Activated CD4-positive, alpha-beta T cell treated with anti-CD3 and anti-CD28 coated beads, Interleukin-2, amount 10 ng/mL, durations not matched to agents 7 days and 5 days (primary cell): Measurements from ENCODE around the gene CIITA. TPM values are rescaled to one million over a fixed set of nuclear protein-coding genes. Genes with fewer than 3 reads are reported as not detected.

Source experiments
- CTCF ChIA-PET: fragments of 350-600 bp; sonication (Branson Sonifier 250); formaldehyde crosslinking; loops from one replicate; lab custom pipeline; 2021; ENCODE audit warnings: antibody characterized with exemption; lab: Charles Lee
- POLR2A ChIA-PET: fragments of 350-600 bp; sonication (Branson Sonifier 250); formaldehyde crosslinking; loops from one replicate; lab custom pipeline; 2021; ENCODE audit warnings: antibody characterized with exemption; lab: Charles Lee
- DNase-seq: peaks from one replicate; pipeline ENCODE4 v3.0.0-alpha.2; 2020
- H3K27ac Mint-ChIP-seq: one replicate; pipeline ENCODE4 v1.8.0; 2021; ENCODE audit warnings: mild to moderate bottlenecking, moderate library complexity, mixed read lengths
- H3K27me3 Mint-ChIP-seq: one replicate; pipeline ENCODE4 v1.8.0; 2021; ENCODE audit warnings: mixed read lengths
- H3K36me3 Mint-ChIP-seq: one replicate; pipeline ENCODE4 v1.8.0; 2021; ENCODE audit warnings: low read depth, mixed read lengths
- H3K4me1 Mint-ChIP-seq: one replicate; pipeline ENCODE4 v1.8.0; 2021; ENCODE audit warnings: mixed read lengths
- H3K4me3 Mint-ChIP-seq: one replicate; pipeline ENCODE4 v1.8.0; 2021; ENCODE audit warnings: mild to moderate bottlenecking, moderate library complexity, mixed read lengths
- H3K9me3 Mint-ChIP-seq: one replicate; pipeline ENCODE4 v1.8.0; 2021; ENCODE audit warnings: mixed read lengths
- total RNA-seq, 2 experiments: library from RNA; stranded (reverse); gene quantifications; one replicate each; pipeline ENCODE4 v1.2.3, GENCODE V29; 2021

CIITA gene
- total RNA-seq, 2 experiments from 2014 or later: 21.5 to 24.6 TPM

DNA sequence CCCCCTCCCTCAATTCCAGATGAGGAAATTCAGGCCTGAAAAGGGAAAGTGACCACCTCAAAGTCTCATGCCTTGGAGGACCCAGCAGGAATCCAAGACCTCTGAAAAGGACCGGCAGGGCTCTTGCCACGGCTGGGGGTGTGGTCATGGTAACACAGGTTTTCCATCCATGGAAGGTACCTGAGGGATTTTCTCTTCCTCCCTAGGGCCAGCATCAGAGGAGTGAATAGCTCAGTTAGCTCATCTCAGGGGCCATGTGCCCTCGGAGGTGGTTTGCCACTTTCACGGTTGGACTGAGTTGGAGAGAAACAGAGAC lies 1.3 kb downstream of the CIITA start:
- peak; percentile 20 for DNase-seq
- ChIA-PET POLR2A (no interaction called here), CTCF (interaction anchor here (0.7 to 3.6 kb wide), 14 partner anchors 9 to 420 kb away, joined by 3 to 12 read pairs (median 3); no protein-coding TSS in a partner anchor)
- H3K27me3 Mint-ChIP-seq: peaks cover 21% of the 10 kb centered on the region
- H3K4me3 Mint-ChIP-seq: peak overlapping the region; percentile 84
- peaks cover 8% of the 10 kb centered on the region for H3K36me3 Mint-ChIP-seq
- peak overlapping the region; percentile 87 for H3K27ac Mint-ChIP-seq
- H3K4me1 Mint-ChIP-seq: peaks cover 74% of the 10 kb centered on the region
- no peaks in the 10 kb centered on the region for H3K9me3 Mint-ChIP-seq

DNA sequence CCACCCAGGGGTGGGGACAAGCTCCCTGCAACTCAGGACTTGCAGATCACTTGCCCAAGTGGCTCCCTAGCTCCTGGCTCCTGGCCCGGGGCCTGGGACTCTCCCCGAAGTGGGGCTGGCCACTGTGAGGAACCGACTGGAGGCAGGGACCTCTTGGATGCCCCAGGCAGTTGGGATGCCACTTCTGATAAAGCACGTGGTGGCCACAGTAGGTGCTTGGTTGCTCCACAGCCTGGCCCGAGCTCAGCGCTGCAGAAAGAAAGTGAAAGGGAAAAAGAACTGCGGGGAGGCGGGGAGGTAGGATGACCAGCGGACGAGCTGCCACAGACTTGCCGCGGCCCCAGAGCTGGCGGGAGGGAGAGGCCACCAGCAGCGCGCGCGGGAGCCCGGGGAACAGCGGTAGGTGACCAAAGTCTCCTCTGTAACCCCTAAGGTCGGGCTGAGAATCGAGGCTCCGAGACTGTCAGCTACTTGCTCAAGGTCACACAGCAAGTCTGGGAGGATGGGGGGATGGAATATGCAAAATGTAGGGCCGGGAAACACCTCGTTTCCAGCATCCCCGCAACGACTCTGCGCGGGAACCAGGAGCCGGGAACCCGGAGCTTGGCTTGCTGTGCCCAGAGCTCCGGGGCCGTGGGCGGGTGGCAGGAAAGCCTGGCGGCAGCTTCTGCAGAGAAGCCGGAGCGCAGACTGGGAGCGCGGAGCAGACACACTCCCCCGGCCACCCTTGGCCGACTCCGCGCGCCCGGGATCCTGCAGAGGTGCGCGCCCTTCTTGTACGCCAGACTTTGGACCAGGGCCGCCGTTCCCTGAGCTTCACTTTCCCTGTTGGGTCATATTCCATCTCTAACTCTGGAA lies 1.9 kb downstream of the CIITA start:
- POLR2A ChIA-PET: interaction anchor here (0.5 kb wide), 1 partner anchor 13 kb away, joined by 3 read pairs; no protein-coding TSS in a partner anchor
- Mint-ChIP-seq H3K4me1 (peaks cover 74% of the 10 kb centered on the region), H3K4me3 (peak overlapping the region; percentile 84), H3K27me3 (peaks cover 25% of the 10 kb centered on the region), H3K36me3 (peaks cover 14% of the 10 kb centered on the region), H3K27ac (peak overlapping the region; percentile 87), H3K9me3 (no peaks in the 10 kb centered on the region)
- CTCF ChIA-PET: interaction anchor here (0.8 to 3.6 kb wide), 16 partner anchors 8 to 835 kb away, joined by 3 to 12 read pairs (median 3); no protein-coding TSS in a partner anchor
- DNase-seq: peak; percentile 58

DNA sequence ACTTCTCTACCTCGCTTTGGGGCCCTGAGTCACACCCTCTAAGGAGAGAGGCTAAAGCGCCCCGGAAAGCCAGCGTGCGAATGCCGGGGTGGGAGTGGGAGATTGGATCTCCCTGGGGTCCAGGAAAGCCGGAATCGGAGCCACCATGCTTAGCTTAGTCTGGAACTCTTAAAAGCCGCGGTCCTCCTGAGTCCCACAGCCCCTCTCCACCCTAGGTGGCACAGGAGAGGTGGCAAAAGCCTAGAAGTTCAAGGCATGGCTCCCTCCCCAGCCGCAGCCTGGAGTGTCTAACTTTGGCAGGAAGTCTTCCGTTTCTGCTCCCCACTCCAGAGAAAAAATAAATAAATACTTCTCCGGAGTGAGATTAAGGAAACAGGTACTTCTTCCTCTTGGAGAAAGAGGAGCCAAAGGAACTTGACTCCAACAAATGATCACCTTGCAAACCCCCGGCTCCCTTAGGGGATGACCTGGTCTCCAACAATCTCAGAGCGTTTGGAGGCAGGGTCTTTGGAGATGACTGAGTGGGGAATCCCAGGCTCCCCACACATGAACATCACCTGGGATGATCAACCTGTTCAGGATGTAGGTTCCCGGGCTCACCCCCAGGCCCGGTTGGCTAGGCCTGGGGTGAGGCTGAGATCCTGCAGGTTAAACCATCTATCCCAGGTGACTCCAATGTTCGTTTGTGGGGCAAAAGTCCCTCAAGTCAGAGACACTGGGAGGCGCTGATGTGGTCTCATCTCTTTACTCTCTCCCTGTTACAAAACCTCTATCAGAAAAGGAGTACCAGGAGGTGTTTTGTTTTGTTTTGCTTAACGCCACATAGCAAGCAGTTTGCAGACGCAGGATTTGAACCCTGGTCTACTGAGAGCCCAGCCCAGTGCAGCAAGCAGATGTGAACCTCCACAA lies 2.9 kb downstream of the CIITA start:
- H3K4me1 Mint-ChIP-seq: peaks cover 74% of the 10 kb centered on the region
- POLR2A ChIA-PET: interaction anchor here (0.5 kb wide), 1 partner anchor 12 kb away, joined by 3 read pairs; no protein-coding TSS in a partner anchor
- H3K9me3 Mint-ChIP-seq: no peaks in the 10 kb centered on the region
- peaks cover 24% of the 10 kb centered on the region for H3K27me3 Mint-ChIP-seq
- H3K27ac Mint-ChIP-seq: peak overlapping the region; percentile 43
- peak overlapping the region; percentile 84 for H3K4me3 Mint-ChIP-seq
- CTCF ChIA-PET: interaction anchor here (1.0 to 1.9 kb wide), 6 partner anchors 9 to 834 kb away, joined by 3 to 5 read pairs (median 3); no protein-coding TSS in a partner anchor
- H3K36me3 Mint-ChIP-seq: peaks cover 18% of the 10 kb centered on the region
- DNase-seq: no peak

DNA sequence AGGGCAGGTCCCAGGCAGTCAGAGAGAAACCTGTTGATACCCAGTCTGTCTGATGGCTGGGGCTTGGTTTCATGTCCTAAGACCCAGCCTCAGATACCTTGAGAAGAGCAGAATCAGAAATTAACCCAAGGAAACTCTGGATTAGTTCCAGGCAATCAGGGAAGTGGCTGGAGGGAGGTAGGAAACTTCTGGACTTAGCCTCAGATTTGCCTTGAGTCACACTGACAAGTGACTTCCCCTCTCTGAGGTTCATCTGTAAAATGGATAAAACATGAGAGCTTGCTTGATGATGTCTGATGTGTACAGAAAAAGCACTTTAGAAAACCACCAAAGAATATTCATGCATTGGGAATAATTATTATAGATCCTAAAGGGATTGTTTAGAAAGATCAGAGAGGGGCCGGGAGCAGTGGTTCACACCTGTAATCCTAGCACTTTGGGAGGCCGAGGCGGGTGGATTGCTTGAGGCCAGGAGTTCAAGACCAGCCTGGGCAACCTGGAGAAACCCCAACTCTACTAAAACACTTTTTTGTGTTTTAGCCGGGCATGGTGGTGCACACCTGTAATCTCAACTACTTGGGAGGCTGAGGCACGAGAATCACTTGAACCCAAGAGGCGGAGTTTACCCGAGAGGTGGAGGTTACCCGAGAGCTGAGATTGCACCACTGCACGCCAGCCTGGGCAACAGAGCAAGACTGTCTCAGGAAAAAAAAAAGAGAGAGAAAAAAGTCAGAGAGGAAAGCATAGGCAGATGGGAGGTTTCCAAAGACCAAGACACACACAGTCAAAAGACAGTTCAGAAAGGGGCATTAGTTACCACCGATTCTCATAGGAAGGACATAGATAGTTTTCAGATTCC lies 3.8 kb downstream of the CIITA start:
- Mint-ChIP-seq H3K4me3 (peak overlapping the region; percentile 84), H3K27ac (peak overlapping the region; percentile 68), H3K4me1 (peaks cover 73% of the 10 kb centered on the region), H3K27me3 (peaks cover 21% of the 10 kb centered on the region), H3K36me3 (peaks cover 20% of the 10 kb centered on the region), H3K9me3 (no peaks in the 10 kb centered on the region)
- CTCF ChIA-PET: interaction anchor here (0.6 kb wide), 1 partner anchor 728 kb away, joined by 4 read pairs; no protein-coding TSS in a partner anchor
- POLR2A ChIA-PET: no interaction called here
- no peak for DNase-seq

DNA sequence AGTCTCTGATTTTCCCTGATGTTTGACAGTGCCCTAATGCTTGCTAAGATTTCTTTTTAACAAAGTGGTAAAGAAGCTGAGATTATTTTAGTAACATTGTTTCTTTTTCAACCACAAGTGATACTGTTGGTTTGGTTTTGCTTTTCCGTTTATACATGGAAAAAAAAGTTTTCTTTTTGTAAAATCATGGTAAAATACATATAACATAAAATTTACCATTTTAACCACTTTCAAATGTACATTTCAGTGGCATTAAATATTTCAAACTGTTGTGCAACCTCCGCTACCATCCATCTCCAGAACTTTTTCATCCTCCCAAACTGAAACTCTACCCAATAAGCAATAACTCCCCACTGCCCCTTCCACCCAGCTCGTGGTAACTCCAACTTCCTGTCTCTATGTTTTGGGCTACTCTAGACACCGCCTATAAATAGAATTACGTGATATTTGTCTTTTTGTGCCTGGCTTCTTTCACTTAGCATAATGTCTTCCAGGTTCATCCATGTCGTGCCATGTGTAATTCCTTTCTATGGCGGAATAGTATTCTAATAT lies 4.6 kb downstream of the CIITA start:
- peak overlapping the region; percentile 68 for H3K27ac Mint-ChIP-seq
- H3K9me3 Mint-ChIP-seq: no peaks in the 10 kb centered on the region
- ChIA-PET POLR2A (no interaction called here), CTCF (interaction anchor here (0.6 kb wide), 1 partner anchor 728 kb away, joined by 4 read pairs; no protein-coding TSS in a partner anchor)
- peaks cover 19% of the 10 kb centered on the region for H3K27me3 Mint-ChIP-seq
- H3K4me3 Mint-ChIP-seq: peak overlapping the region; percentile 84
- H3K36me3 Mint-ChIP-seq: peaks cover 22% of the 10 kb centered on the region
- H3K4me1 Mint-ChIP-seq: peaks cover 70% of the 10 kb centered on the region
- DNase-seq: peak; percentile 17

DNA sequence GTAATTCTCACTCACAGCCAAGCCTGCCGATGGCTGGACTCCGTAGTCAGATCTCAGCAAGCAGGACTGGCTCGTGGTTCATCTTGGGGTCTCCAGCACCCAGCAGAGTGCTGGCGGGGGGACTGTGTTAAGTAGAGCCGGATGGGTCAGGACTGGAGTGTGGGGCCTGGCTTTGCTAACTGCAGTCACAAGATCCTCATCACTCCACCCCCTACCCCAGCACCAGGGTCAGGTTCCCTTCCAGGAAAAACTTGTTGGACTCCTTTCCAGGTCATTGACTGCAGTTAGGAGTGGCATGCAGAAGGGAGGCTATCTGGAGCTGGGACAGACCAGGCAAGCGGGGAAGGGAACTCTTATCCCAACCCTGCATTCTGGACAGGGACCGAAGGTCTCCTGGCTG lies 6.0 kb downstream of the CIITA start:
- POLR2A ChIA-PET: no interaction called here
- Mint-ChIP-seq H3K27ac (no peak overlapping the region), H3K27me3 (peaks cover 27% of the 10 kb centered on the region), H3K9me3 (no peaks in the 10 kb centered on the region), H3K4me1 (peaks cover 61% of the 10 kb centered on the region), H3K4me3 (no peak overlapping the region), H3K36me3 (peaks cover 28% of the 10 kb centered on the region)
- CTCF ChIA-PET: interaction anchor here (1.4 kb wide), 1 partner anchor 35 kb away, joined by 3 read pairs; no protein-coding TSS in a partner anchor
- DNase-seq: no peak

DNA sequence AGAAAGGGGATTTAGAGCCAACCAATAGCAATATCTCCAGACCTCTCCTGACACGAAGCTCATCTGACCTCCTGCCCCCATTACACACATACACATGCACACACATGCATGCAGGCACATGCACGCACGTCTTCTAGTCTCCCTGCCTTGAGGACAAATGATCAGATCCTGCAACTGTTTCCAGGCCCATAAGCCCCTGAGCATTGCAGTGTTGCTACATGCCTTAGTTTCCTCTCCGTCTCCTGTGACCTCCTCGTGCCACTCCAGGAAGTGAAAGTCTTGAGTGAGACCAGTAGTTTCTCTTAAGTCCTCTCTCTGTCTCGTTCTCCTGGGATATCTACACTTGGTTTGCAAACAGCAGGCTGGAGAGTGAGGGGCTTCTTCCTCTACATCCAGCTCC lies 8.2 kb downstream of the CIITA start:
- Mint-ChIP-seq H3K4me3 (no peak overlapping the region), H3K27me3 (peaks cover 30% of the 10 kb centered on the region), H3K9me3 (no peaks in the 10 kb centered on the region), H3K4me1 (peaks cover 45% of the 10 kb centered on the region), H3K36me3 (peaks cover 25% of the 10 kb centered on the region), H3K27ac (no peak overlapping the region)
- DNase-seq: no peak
- POLR2A ChIA-PET: no interaction called here
- CTCF ChIA-PET: interaction anchor here (0.5 kb wide), 1 partner anchor 89 kb away, joined by 4 read pairs; no protein-coding TSS in a partner anchor

DNA sequence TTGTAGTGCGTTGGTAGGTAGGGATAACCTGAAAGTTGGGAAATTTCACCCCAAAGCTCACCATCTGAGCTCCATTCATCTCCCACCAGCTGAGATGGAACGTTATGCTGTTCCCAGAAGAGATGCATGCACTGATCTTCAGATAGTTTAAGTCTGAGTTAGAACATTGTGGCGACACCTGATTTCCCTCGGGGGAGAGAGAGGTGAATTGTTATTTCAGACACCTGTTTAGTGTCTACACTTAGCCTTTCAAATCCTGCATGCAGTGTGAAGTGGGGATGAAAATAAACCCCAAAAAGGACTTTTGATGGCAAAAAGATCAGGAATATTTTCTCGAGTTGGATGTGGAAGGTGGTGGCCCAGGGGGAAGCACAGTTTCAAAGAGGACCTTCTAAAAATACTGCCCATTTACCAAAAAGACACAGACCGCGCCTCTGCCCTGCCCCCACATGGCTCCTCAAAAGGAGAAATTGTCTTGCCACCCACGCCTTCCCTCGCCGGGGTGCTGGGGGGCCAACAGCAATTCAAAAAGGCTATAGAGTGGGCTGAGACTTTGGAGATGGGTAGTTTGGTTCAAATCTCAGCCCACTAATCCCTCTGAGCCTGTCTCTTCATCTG lies 11.4 kb downstream of the CIITA start:
- Mint-ChIP-seq H3K4me3 (no peak overlapping the region), H3K27me3 (peaks cover 25% of the 10 kb centered on the region), H3K36me3 (peaks cover 19% of the 10 kb centered on the region), H3K27ac (no peak overlapping the region), H3K4me1 (peaks cover 27% of the 10 kb centered on the region), H3K9me3 (no peaks in the 10 kb centered on the region)
- POLR2A ChIA-PET: no interaction called here
- CTCF ChIA-PET: interaction anchor here (0.6 to 2.2 kb wide), 3 partner anchors 10 to 741 kb away, joined by 3 to 11 read pairs (median 3); no protein-coding TSS in a partner anchor
- DNase-seq: no peak

DNA sequence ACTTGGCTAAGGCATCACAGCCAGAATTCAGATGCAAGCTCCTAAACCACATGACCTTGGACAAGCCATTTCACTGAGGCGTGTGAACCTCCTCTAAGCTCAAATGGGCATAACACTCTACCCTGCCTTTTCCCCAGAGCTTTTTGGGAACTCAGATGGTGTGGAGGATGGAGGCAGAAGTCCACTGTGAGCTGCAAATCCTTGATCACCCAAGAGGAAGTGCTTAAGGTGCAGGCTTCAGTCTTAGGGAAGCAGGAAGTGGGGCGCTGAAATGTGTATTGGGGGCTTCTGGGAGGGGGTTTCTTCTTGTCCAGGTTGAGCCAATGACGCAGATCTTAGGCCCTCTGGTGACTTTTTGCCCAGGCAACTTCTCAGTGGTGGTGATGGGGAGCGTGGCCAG lies 12.9 kb downstream of the CIITA start:
- Mint-ChIP-seq H3K9me3 (no peaks in the 10 kb centered on the region), H3K4me1 (peaks cover 18% of the 10 kb centered on the region), H3K36me3 (peaks cover 10% of the 10 kb centered on the region), H3K4me3 (no peak overlapping the region), H3K27ac (no peak overlapping the region), H3K27me3 (peaks cover 17% of the 10 kb centered on the region)
- POLR2A ChIA-PET: no interaction called here
- CTCF ChIA-PET: interaction anchor here (1.1 to 2.2 kb wide), 3 partner anchors 12 to 29 kb away, joined by 3 to 11 read pairs (median 6); no protein-coding TSS in a partner anchor
- DNase-seq: no peak

DNA sequence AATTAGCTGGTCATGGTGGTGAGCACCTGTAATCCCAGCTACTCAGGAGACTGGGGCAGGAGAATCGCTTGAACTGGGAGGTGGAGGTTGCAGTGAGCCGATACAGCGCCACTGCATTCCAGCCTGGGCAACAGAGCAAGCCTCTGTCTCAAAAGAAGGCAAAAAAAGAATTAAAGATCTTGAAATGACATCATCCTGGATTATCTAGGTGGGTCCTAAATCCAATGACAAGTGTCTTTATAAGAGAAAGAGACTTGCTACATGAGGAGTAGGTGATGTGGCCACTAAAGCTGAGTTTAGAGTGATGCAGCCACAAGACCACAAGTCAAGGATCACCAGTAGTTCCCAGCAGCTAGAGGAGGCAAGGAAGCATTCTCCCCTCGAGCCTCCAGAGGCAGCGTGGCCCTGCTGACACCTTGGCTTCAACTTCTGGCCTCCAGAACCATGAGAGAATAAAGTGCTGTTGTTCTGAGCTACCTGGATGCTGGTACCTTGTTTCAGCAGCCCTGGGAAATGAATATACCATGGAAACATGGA lies 15.8 kb downstream of the CIITA start:
- CTCF ChIA-PET: interaction anchor here (1.0 to 1.6 kb wide), 5 partner anchors 9 to 130 kb away, joined by 3 to 6 read pairs (median 4); no protein-coding TSS in a partner anchor
- Mint-ChIP-seq H3K4me3 (no peak overlapping the region), H3K27me3 (peaks cover 8% of the 10 kb centered on the region), H3K27ac (no peak overlapping the region), H3K36me3 (peaks cover 10% of the 10 kb centered on the region), H3K9me3 (no peaks in the 10 kb centered on the region), H3K4me1 (peaks cover 4% of the 10 kb centered on the region)
- no peak for DNase-seq
- POLR2A ChIA-PET: no interaction called here
